Spleen (tissue), 7 donors: Measurements from ENCODE around the gene NTSR2.

Experiments used
- CTCF ChIP-seq, 11 experiments: fragments of 200-600 bp in 7 of 11; fragments of 450-650 bp in 4 of 11; sonication (generic) in 4 of 11; IDR thresholded peaks in 8 of 11; conservative IDR thresholded peaks in 3 of 11; 1 replicate in 7 of 11; 2 replicates in 4 of 11; pipeline versions ENCODE4 v1.4.0 to v1.8.0; 2016 to 2021; ENCODE audit warnings: antibody characterized with exemption in 11 of 11, inconsistent platforms in 4 of 11, mild to moderate bottlenecking in 1 of 11
- POLR2A ChIP-seq, 3 donors: fragments of 450-650 bp; IDR thresholded peaks; one replicate each; pipeline ENCODE4 v1.5.1; 2017; ENCODE audit warnings: antibody characterized with exemption in 3 of 3, mild to moderate bottlenecking in 1 of 3
- donor health status: DM: no; HTN: no; CAD: no; lungs with moderate emphysema.
- donor health status: DM: no; HTN: no; CAD: no.
- donor health status: DM: no; HTN: no; CAD: no.

GRCh38 chr2:11713815-11714214, 43.8 kb upstream of the NTSR2 start:
- no peak for TF ChIP-seq POLR2A (IDR thresholded peaks at IDR 0.05)
- TF ChIP-seq CTCF (IDR thresholded peaks at IDR 0.05 in 8 of 11, conservative IDR thresholded peaks at IDR 0.05 in 3 of 11): no peak
